H1 (cell line): Measurements from ENCODE around the gene SLC28A1. TPM values are rescaled to one million over a fixed set of nuclear protein-coding genes. Genes with fewer than 3 reads are reported as not detected.

Experiments used
- CTCF ChIA-PET: fragments of 300-600 bp; sonication (Branson Sonifier 250); formaldehyde crosslinking; loops from one replicate; lab custom pipeline; 2021; ENCODE audit not compliant: partially characterized antibody; lab: Charles Lee
- POLR2A ChIA-PET: fragments of 300-600 bp; sonication (Branson Sonifier 250); formaldehyde crosslinking; loops from one replicate; lab custom pipeline; 2021; ENCODE audit warnings: inconsistent platforms; ENCODE audit not compliant: partially characterized antibody; lab: Charles Lee
- DNase-seq, 2 experiments: peaks; one replicate each; pipeline versions ENCODE4 v3.0.0 to v3.0.0-alpha.2; 2010 to 2022; ENCODE audit warnings: low spot score in 2 of 2, low read depth in 1 of 2, mixed read lengths in 1 of 2
- FAIRE-seq: peaks from 2 replicates; lab custom pipeline; 2011; peaks lifted over from hg19 to GRCh38; lab: Jason Lieb, UNC
- H2AFZ ChIP-seq: 2 replicates; pipeline ENCODE4 v1.8.1; 2012; ENCODE audit warnings: low read length, inconsistent platforms
- H2AK5ac ChIP-seq: 2 replicates; pipeline ENCODE4 v1.6.1; 2013; ENCODE audit warnings: low read depth, low read length
- H2BK120ac ChIP-seq: replicated peaks from 2 replicates; pipeline ENCODE3; 2013; ENCODE audit warnings: low read depth, low read length, inconsistent platforms
- H2BK12ac ChIP-seq: 2 replicates; pipeline ENCODE4 v1.6.1; 2013; ENCODE audit warnings: low read depth, low read length
- H2BK15ac ChIP-seq: 2 replicates; pipeline ENCODE4 v1.6.1; 2013; ENCODE audit warnings: low read length
- H2BK20ac ChIP-seq: 2 replicates; pipeline ENCODE4 v1.6.1; 2013; ENCODE audit warnings: low read length
- H2BK5ac ChIP-seq: 2 replicates; pipeline ENCODE4 v1.6.1; 2013; ENCODE audit warnings: low read depth, low read length
- H3K14ac ChIP-seq: 2 replicates; pipeline ENCODE4 v1.6.1; 2013; ENCODE audit warnings: inconsistent platforms; ENCODE audit not compliant: insufficient read length
- H3K18ac ChIP-seq: 2 replicates; pipeline ENCODE4 v1.6.1; 2013; ENCODE audit warnings: low read length; ENCODE audit errors: extremely low read depth
- H3K23ac ChIP-seq: 2 replicates; pipeline ENCODE4 v1.6.1; 2013; ENCODE audit warnings: inconsistent platforms; ENCODE audit not compliant: insufficient read length
- H3K23me2 ChIP-seq: 2 replicates; pipeline ENCODE4 v1.6.1; 2013; ENCODE audit warnings: low read depth, low read length
- H3K27ac ChIP-seq: 2 replicates; pipeline ENCODE4 v1.6.1; 2011; ENCODE audit warnings: low read depth, low read length, inconsistent platforms
- H3K27me3 ChIP-seq, 4 experiments: replicated peaks in 1 of 4; 1 replicate in 1 of 4; 2 replicates in 3 of 4; pipeline versions ENCODE4 v1.6.1 to v1.8.1; 2011 to 2013; ENCODE audit warnings: low read length in 3 of 4, mild to moderate bottlenecking in 3 of 4, inconsistent platforms in 2 of 4, mixed read lengths in 2 of 4, moderate library complexity in 1 of 4; ENCODE audit not compliant: control insufficient read depth in 3 of 4, insufficient read depth in 3 of 4; ENCODE audit errors: extremely low read depth in 1 of 4
- H3K36me3 ChIP-seq, 4 experiments: 2 replicates each; pipeline versions ENCODE4 v1.6.1 to v1.8.1; 2011 to 2013; ENCODE audit warnings: mild to moderate bottlenecking in 4 of 4, low read length in 3 of 4, moderate library complexity in 2 of 4, control low read depth in 1 of 4, inconsistent platforms in 1 of 4; ENCODE audit not compliant: insufficient read depth in 4 of 4, control insufficient read depth in 2 of 4
- H3K4ac ChIP-seq: replicated peaks from 2 replicates; pipeline ENCODE3; 2013; ENCODE audit warnings: low read length, low read depth, mixed read lengths, inconsistent platforms; ENCODE audit not compliant: insufficient read length
- H3K4me1 ChIP-seq, 4 experiments: replicated peaks in 1 of 4; 1 replicate in 1 of 4; 2 replicates in 3 of 4; pipeline versions ENCODE4 v1.6.1 to v1.8.1; 2011 to 2013; ENCODE audit warnings: low read length in 3 of 4, inconsistent platforms in 2 of 4, mixed read lengths in 1 of 4; ENCODE audit not compliant: insufficient read depth in 4 of 4, control insufficient read depth in 3 of 4
- H3K4me2 ChIP-seq, 2 experiments: 2 replicates each; pipeline versions ENCODE4 v1.6.1 to v1.8.1; 2011 to 2013; ENCODE audit warnings: low read depth in 2 of 2, low read length in 2 of 2, control low read depth in 1 of 2, inconsistent platforms in 1 of 2, mild to moderate bottlenecking in 1 of 2; ENCODE audit not compliant: insufficient read depth in 1 of 2
- H3K4me3 ChIP-seq, 4 experiments: fragments of 200-600, 300-600 bp in 1 of 4; sonication (generic), shearing (Covaris generic), sonication (Bioruptor Twin) in 1 of 4; 2 replicates each; pipeline versions ENCODE4 v1.5.1 to v1.8.1; 2011 to 2016; ENCODE audit warnings: low read length in 4 of 4, low read depth in 3 of 4, control low read depth in 2 of 4, inconsistent platforms in 2 of 4, mild to moderate bottlenecking in 2 of 4, mixed read lengths in 1 of 4, moderate library complexity in 1 of 4; ENCODE audit not compliant: insufficient read depth in 2 of 4; ENCODE audit errors: extremely low read depth in 1 of 4
- H3K56ac ChIP-seq: replicated peaks from 2 replicates; pipeline ENCODE3; 2013; ENCODE audit warnings: low read depth, mild to moderate bottlenecking, mixed read lengths, low read length, inconsistent platforms; ENCODE audit not compliant: insufficient read length
- H3K79me1 ChIP-seq: 2 replicates; pipeline ENCODE4 v1.6.1; 2013; ENCODE audit warnings: low read depth, low read length, control low read depth
- H3K79me2 ChIP-seq, 2 experiments: 2 replicates each; pipeline versions ENCODE4 v1.6.1 to v1.8.1; 2012 to 2013; ENCODE audit warnings: low read length in 2 of 2, mild to moderate bottlenecking in 2 of 2, inconsistent platforms in 1 of 2; ENCODE audit not compliant: insufficient read depth in 2 of 2, control insufficient read depth in 1 of 2
- H3K9ac ChIP-seq, 4 experiments: replicated peaks in 1 of 4; 1 replicate in 1 of 4; 2 replicates in 3 of 4; pipeline versions ENCODE4 v1.6.1 to v1.8.1; 2011 to 2013; ENCODE audit warnings: low read depth in 3 of 4, low read length in 3 of 4, control low read depth in 2 of 4, mild to moderate bottlenecking in 2 of 4, moderate library complexity in 2 of 4, inconsistent platforms in 1 of 4; ENCODE audit errors: extremely low read depth in 1 of 4
- H3K9me3 ChIP-seq, 2 experiments: 2 replicates each; pipeline versions ENCODE4 v1.6.1 to v1.8.1; 2012 to 2013; ENCODE audit warnings: mild to moderate bottlenecking in 2 of 2, moderate library complexity in 2 of 2, control low read depth in 1 of 2, inconsistent platforms in 1 of 2, low read depth in 1 of 2, low read length in 1 of 2, mixed read lengths in 1 of 2; ENCODE audit not compliant: insufficient read depth in 2 of 2
- H4K20me1 ChIP-seq, 2 experiments: replicated peaks in 1 of 2; 2 replicates each; pipeline versions ENCODE3 to v1.8.1; 2011 to 2013; ENCODE audit warnings: inconsistent platforms in 2 of 2, low read length in 2 of 2, mild to moderate bottlenecking in 1 of 2; ENCODE audit not compliant: insufficient read depth in 2 of 2, control insufficient read depth in 1 of 2
- H4K5ac ChIP-seq: 2 replicates; pipeline ENCODE4 v1.6.1; 2013; ENCODE audit warnings: low read length, low read depth, mixed read lengths, inconsistent platforms; ENCODE audit not compliant: insufficient read length
- H4K8ac ChIP-seq: 2 replicates; pipeline ENCODE4 v1.8.0; 2013; ENCODE audit warnings: mild to moderate bottlenecking, moderate library complexity, low read length, inconsistent platforms; ENCODE audit not compliant: insufficient read depth; ENCODE audit errors: extremely low read depth
- H4K91ac ChIP-seq: replicated peaks from 2 replicates; pipeline ENCODE3; 2013; ENCODE audit warnings: low read length, mixed read lengths, inconsistent platforms; ENCODE audit not compliant: insufficient read length
- ASH2L ChIP-seq: fragments of 200-600, 300-600 bp; sonication (generic); IDR thresholded peaks from one replicate; pipeline ENCODE4 v1.7.1; 2017; ENCODE audit warnings: low read length
- BCL11A ChIP-seq, 2 experiments: IDR thresholded peaks; one replicate each; pipeline ENCODE4 v1.6.1; 2011; ENCODE audit warnings: low read depth in 2 of 2, low read length in 2 of 2, mild to moderate bottlenecking in 2 of 2
- BRCA1 ChIP-seq: IDR thresholded peaks from 2 replicates; pipeline ENCODE4 v1.6.1; 2012; ENCODE audit warnings: low read depth, low read length, improper control_type of control experiment
- CEBPB ChIP-seq: IDR thresholded peaks from 2 replicates; pipeline ENCODE4 v1.6.1; 2012; ENCODE audit warnings: low read depth, low read length
- EGR1 ChIP-seq: IDR thresholded peaks from 2 replicates; pipeline ENCODE4 v1.6.1; 2011; ENCODE audit warnings: low read depth, low read length, borderline replicate concordance
- HDAC2 ChIP-seq, 2 experiments: fragments of 300-600 bp in 1 of 2; sonication (generic) in 1 of 2; IDR thresholded peaks; 2 replicates each; pipeline ENCODE4 v1.6.1; 2011 to 2012; ENCODE audit warnings: low read depth in 2 of 2, low read length in 2 of 2, mild to moderate bottlenecking in 2 of 2, moderate library complexity in 2 of 2, borderline replicate concordance in 1 of 2, inconsistent platforms in 1 of 2
- JUND ChIP-seq: IDR thresholded peaks from 2 replicates; pipeline ENCODE4 v1.6.1; 2011; ENCODE audit warnings: mild to moderate bottlenecking, improper control_type of control experiment, low read length
- KDM4A ChIP-seq: IDR thresholded peaks from one replicate; pipeline ENCODE4 v1.7.1; 2012; ENCODE audit warnings: low read depth, mild to moderate bottlenecking, moderate library complexity, low read length, inconsistent platforms; ENCODE audit not compliant: severe bottlenecking
- KDM5A ChIP-seq: fragments of 200-600 bp; IDR thresholded peaks from 2 replicates; pipeline ENCODE4 v1.7.1; 2012; ENCODE audit warnings: mild to moderate bottlenecking, low read length, inconsistent platforms, mixed read lengths
- RNF2 ChIP-seq: fragments of 200-900, 300-1000 bp; sonication (generic); IDR thresholded peaks from 2 replicates; pipeline ENCODE4 v1.7.1; 2016; ENCODE audit warnings: borderline replicate concordance, low read depth, mild to moderate bottlenecking, antibody characterized with exemption, low read length; ENCODE audit not compliant: poor library complexity, severe bottlenecking; ENCODE audit errors: missing control alignments
- RXRA ChIP-seq: IDR thresholded peaks from 2 replicates; pipeline ENCODE4 v1.6.1; 2011; ENCODE audit warnings: low read depth, mild to moderate bottlenecking, low read length, moderate library complexity; ENCODE audit not compliant: insufficient read depth
- SP4 ChIP-seq: IDR thresholded peaks from 2 replicates; pipeline ENCODE4 v1.6.1; 2012; ENCODE audit warnings: low read length, inconsistent platforms
- TAF1 ChIP-seq: IDR thresholded peaks from 2 replicates; pipeline ENCODE4 v1.6.1; 2011; ENCODE audit warnings: mild to moderate bottlenecking, low read depth, low read length
- WGBS, 2 experiments: shearing (Covaris generic) in 1 of 2; methylation state at CpG; one replicate each; pipeline versions ENCODE4 v1.1.6 to v1.1.7; 2013 to 2015; ENCODE audit warnings: low lambda C conversion rate in 2 of 2, mixed read lengths in 2 of 2, inconsistent platforms in 1 of 2, low coverage in 1 of 2, missing lambda C conversion rate in 1 of 2; ENCODE audit not compliant: insufficient replicate concordance in 2 of 2, insufficient coverage in 1 of 2, insufficient read length in 1 of 2; ENCODE audit errors: extremely low coverage in 1 of 2, missing lambda C conversion rate in 1 of 2; 5-methylcytosine and 5-hydroxymethylcytosine counted together
- polyA plus RNA-seq, 7 experiments: library from polyadenylated mRNA; depleted of rRNA in 3 of 7; stranded (reverse) in 5 of 7; unstranded in 2 of 7; fragments of >200 nt in 5 of 7; fragments of 200-250 nt in 2 of 7; gene quantifications; 1 replicate in 5 of 7; 2 replicates in 1 of 7; 4 replicates in 1 of 7; pipeline versions ENCODE4 v1.2.1 to v1.2.3, GENCODE V29; 2011 to 2013; ENCODE audit warnings: missing spikeins in 2 of 7, mixed read lengths in 2 of 7
- total RNA-seq: library from RNA; stranded (reverse); fragmentation: NEBNext Ultra II Directional; extraction: Animal tissue kit (Norgen Biotek cat#: 25700); gene quantifications from 2 replicates; pipeline ENCODE4 v1.2.1, GENCODE V29; 2021

SLC28A1 gene
- total and polyA plus RNA-seq, 2 of the 8 experiments (the other 6 are each of a cell fraction or from before 2014, with no cell fraction given), result 0.09 TPM; not detected in 1

GRCh38 chr15:84970843-84971242 is 86.4 kb downstream of the SLC28A1 start:
- Histone ChIP-seq H2BK120ac (no peak overlapping the region), H3K9me3 (0 out of 4 replicates have a peak, but pooled peaks cover 3 to 9% of the 10 kb centered on the region in 2 experiments), H2BK5ac (no peak overlapping the region), H3K56ac (no peak overlapping the region), H2AFZ (no peak overlapping the region), H3K23me2 (no peaks in the 10 kb centered on the region), H3K79me2 (no peaks in the 10 kb centered on the region), H2BK12ac (no peak overlapping the region), H3K18ac (no peak overlapping the region), H3K36me3 (no peaks in the 10 kb centered on the region), H3K4me2 (no peak overlapping the region), H3K9ac (no peak overlapping the region), H3K79me1 (no peaks in the 10 kb centered on the region), H3K4me1 (peaks cover 3 to 12% (median 4%) of the 10 kb centered on the region in 4 experiments), H3K27me3 (no peaks in the 10 kb centered on the region), H2AK5ac (no peak overlapping the region), H2BK15ac (no peak overlapping the region), H3K4ac (no peak overlapping the region), H4K8ac (no peak overlapping the region), H3K14ac (no peak overlapping the region), H3K4me3 (no peak overlapping the region), H4K91ac (no peak overlapping the region), H2BK20ac (no peak overlapping the region), H4K5ac (no peak overlapping the region), H3K27ac (no peak overlapping the region), H3K23ac (no peak overlapping the region), H4K20me1 (no peaks in the 10 kb centered on the region)
- WGBS, 2 experiments, result 83% methylated on average over 3 of the region's 3 CpGs; no CpG with 5 or more reads in 1 of the 2 experiments
- ChIA-PET CTCF (interaction anchor here (0.6 to 1.3 kb wide), 5 partner anchors 12 to 83 kb away, joined by 3 to 5 read pairs (median 4); no protein-coding TSS in a partner anchor), POLR2A (interaction anchor here (1.5 kb wide), 1 partner anchor 10 kb away, joined by 5 read pairs; no protein-coding TSS in a partner anchor)
- FAIRE-seq, result no peak
- no peak for DNase-seq
- TF ChIP-seq RNF2 (no peak), BCL11A (IDR thresholded peaks at IDR 0.05; ENCODE audit: low read depth in 2 of 2, low read length in 2 of 2) (no peak), CEBPB (no peak), KDM5A (no peak), SP4 (no peak), JUND (no peak), EGR1 (no peak), BRCA1 (no peak), KDM4A (no peak), HDAC2 (IDR thresholded peaks at IDR 0.05; ENCODE audit: borderline replicate concordance in 1 of 2, low read depth in 2 of 2, low read length in 2 of 2) (no peak), ASH2L (no peak), RXRA (no peak), TAF1 (no peak)
